MM.1S (cell line): ENCODE results near the gene AKAP13.

Source experiments
- DNase-seq: peaks from one replicate; pipeline ENCODE4 v3.0.0-alpha.2; 2015
- H2AFZ ChIP-seq: fragments of 300-600 bp; sonication (generic); 2 replicates; pipeline ENCODE4 v1.6.0; 2016; ENCODE audit warnings: antibody characterized with exemption, low read length
- H3F3A ChIP-seq: fragments of 300-600 bp; sonication (generic); 2 replicates; pipeline ENCODE4 v1.6.1; 2016; ENCODE audit warnings: mild to moderate bottlenecking, antibody characterized with exemption, low read length, moderate library complexity, mixed read lengths; ENCODE audit not compliant: insufficient read depth
- H3K27ac ChIP-seq: fragments of 300-600 bp; sonication (generic); 2 replicates; pipeline ENCODE4 v1.5.1; 2016; ENCODE audit warnings: mild to moderate bottlenecking, low read length
- H3K27me3 ChIP-seq: fragments of 300-600 bp; sonication (generic); replicated peaks from 2 replicates; pipeline ENCODE4 v1.6.0; 2016; ENCODE audit warnings: low read length; ENCODE audit not compliant: insufficient read depth
- H3K36me3 ChIP-seq: fragments of 300-600 bp; sonication (generic); replicated peaks from 2 replicates; pipeline ENCODE4 v1.6.1; 2016; ENCODE audit warnings: mild to moderate bottlenecking, low read length, mixed read lengths; ENCODE audit not compliant: insufficient read depth
- H3K4me1 ChIP-seq: fragments of 300-600 bp; sonication (generic); 2 replicates; pipeline ENCODE4 v1.6.1; 2016; ENCODE audit warnings: low read length, mixed read lengths
- H3K4me2 ChIP-seq: fragments of 300-600 bp; sonication (generic); 2 replicates; pipeline ENCODE4 v1.6.0; 2016; ENCODE audit warnings: low read depth, low read length
- H3K4me3 ChIP-seq: fragments of 300-600 bp; sonication (generic); 2 replicates; pipeline ENCODE4 v1.5.1; 2016; ENCODE audit warnings: low read length, mixed read lengths
- H3K79me2 ChIP-seq: fragments of 300-600 bp; sonication (generic); 2 replicates; pipeline ENCODE4 v1.6.1; 2016; ENCODE audit warnings: mixed run types, low read length, mixed read lengths
- H3K9ac ChIP-seq: fragments of 300-600 bp; sonication (generic); 2 replicates; pipeline ENCODE4 v1.6.1; 2016; ENCODE audit warnings: low read length, mixed read lengths
- H3K9me2 ChIP-seq: fragments of 300-600 bp; sonication (generic); replicated peaks from 2 replicates; pipeline ENCODE4 v1.6.1; 2016; ENCODE audit warnings: mild to moderate bottlenecking, low read length, mixed read lengths; ENCODE audit not compliant: insufficient read depth
- H3K9me3 ChIP-seq: fragments of 300-600 bp; sonication (generic); replicated peaks from 2 replicates; pipeline ENCODE4 v1.6.1; 2016; ENCODE audit warnings: mild to moderate bottlenecking, low read length, mixed read lengths; ENCODE audit not compliant: insufficient read depth
- H4K20me1 ChIP-seq: fragments of 300-600 bp; sonication (generic); 2 replicates; pipeline ENCODE4 v1.6.1; 2016; ENCODE audit warnings: mild to moderate bottlenecking, low read length, moderate library complexity, mixed read lengths; ENCODE audit not compliant: insufficient read depth
- CTCF ChIP-seq: fragments of 300-600 bp; sonication (generic); IDR thresholded peaks from 2 replicates; pipeline ENCODE4 v1.5.1; 2016; ENCODE audit warnings: antibody characterized with exemption, low read length, mixed read lengths
- EZH2 ChIP-seq: fragments of 300-600 bp; sonication (generic); optimal IDR thresholded peaks from 2 replicates; pipeline ENCODE3; 2017; ENCODE audit warnings: low read depth, mild to moderate bottlenecking, antibody characterized with exemption, low read length, mixed read lengths
- EZH2phosphoT487 ChIP-seq: fragments of 300-600 bp; sonication (generic); IDR thresholded peaks from 2 replicates; pipeline ENCODE4 v1.6.1; 2018; ENCODE audit warnings: antibody characterized with exemption, low read length

The AKAP13 gene

GRCh38 chr15:85725564-85725963 is 345.2 kb downstream of the AKAP13 start:
- TF ChIP-seq EZH2phosphoT487 (no peak), EZH2 (no peak), CTCF (no peak)
- H3K4me3 ChIP-seq, result no peak overlapping the region
- no peaks in the 10 kb centered on the region for H3K9me3 ChIP-seq
- peaks cover 14% of the 10 kb centered on the region for H3K36me3 ChIP-seq
- no peaks in the 10 kb centered on the region for H4K20me1 ChIP-seq
- H3K4me2 ChIP-seq, result no peak overlapping the region
- H3K4me1 ChIP-seq, result no peaks in the 10 kb centered on the region
- H3K27ac ChIP-seq, result no peak overlapping the region
- H3K9ac ChIP-seq, result no peak overlapping the region
- H3F3A ChIP-seq, result 0 out of 2 replicates have a peak, but pooled peaks cover 4% of the 10 kb centered on the region
- H3K9me2 ChIP-seq, result no peaks in the 10 kb centered on the region
- no peaks in the 10 kb centered on the region for H3K27me3 ChIP-seq
- no peaks in the 10 kb centered on the region for H3K79me2 ChIP-seq
- H2AFZ ChIP-seq, result no peak overlapping the region
- no peak for DNase-seq

- Histone ChIP-seq H3F3A (0 out of 2 replicates have a peak, but pooled peaks cover 4% of the 10 kb centered on the region), H3K27ac (no peak overlapping the region), H3K36me3 (peaks cover 14% of the 10 kb centered on the region), H3K4me3 (no peak overlapping the region), H3K27me3 (no peaks in the 10 kb centered on the region), H3K79me2 (no peaks in the 10 kb centered on the region), H3K9me3 (no peaks in the 10 kb centered on the region), H3K4me1 (no peaks in the 10 kb centered on the region), H3K4me2 (no peak overlapping the region), H4K20me1 (no peaks in the 10 kb centered on the region), H2AFZ (no peak overlapping the region), H3K9me2 (no peaks in the 10 kb centered on the region), H3K9ac (no peak overlapping the region)
- TF ChIP-seq CTCF (no peak), EZH2 (no peak), EZH2phosphoT487 (no peak)
- no peak for DNase-seq
Observed at GRCh38 chr15:85726454-85726853, 346.1 kb downstream of the AKAP13 start.

GRCh38 chr15:85727068-85727467 is 346.7 kb downstream of the AKAP13 start:
- no peaks in the 10 kb centered on the region for H4K20me1 ChIP-seq
- H3K9me2 ChIP-seq, result no peaks in the 10 kb centered on the region
- H3K79me2 ChIP-seq, result no peaks in the 10 kb centered on the region
- no peak overlapping the region for H3K4me2 ChIP-seq
- H3K9ac ChIP-seq, result no peak overlapping the region
- no peak for DNase-seq
- no peak for TF ChIP-seq EZH2
- no peak for TF ChIP-seq CTCF
- no peak for TF ChIP-seq EZH2phosphoT487
- peaks cover 12% of the 10 kb centered on the region for H3K36me3 ChIP-seq
- no peaks in the 10 kb centered on the region for H3K4me1 ChIP-seq
- 0 out of 2 replicates have a peak, but pooled peaks cover 4% of the 10 kb centered on the region for H3F3A ChIP-seq
- H3K4me3 ChIP-seq, result no peak overlapping the region
- no peaks in the 10 kb centered on the region for H3K9me3 ChIP-seq
- H3K27ac ChIP-seq, result no peak overlapping the region
- H3K27me3 ChIP-seq, result no peaks in the 10 kb centered on the region
- H2AFZ ChIP-seq, result no peak overlapping the region
